HG02840 (cell line): ENCODE data around the gene AUTS2.

Source experiments
- ATAC-seq: cut with Tn5 transposase; IDR thresholded peaks from one replicate; pipeline ENCODE4 v1.9.1; 2021; ENCODE audit warnings: mild to moderate bottlenecking, moderate library complexity, moderate number of reproducible peaks; ENCODE audit not compliant: unreplicated experiment, low FRiP score

The AUTS2 gene

GRCh38 chr7:70481570-70482123, 883.4 kb downstream of the AUTS2 start:
- ATAC-seq: no peak

GRCh38 chr7:70484255-70484654, 886.0 kb downstream of the AUTS2 start:
- ATAC-seq: no peak

- no peak for ATAC-seq
Measured at GRCh38 chr7:70486977-70487376, 888.7 kb downstream of the AUTS2 start.

- no peak for ATAC-seq
Measured at GRCh38 chr7:70487428-70487827, 889.2 kb downstream of the AUTS2 start.

GRCh38 chr7:70487886-70488285, 889.6 kb downstream of the AUTS2 start:
- no peak for ATAC-seq

GRCh38 chr7:70489813-70490212, 891.5 kb downstream of the AUTS2 start:
- no peak for ATAC-seq

GRCh38 chr7:70492625-70493024, 894.4 kb downstream of the AUTS2 start:
- no peak for ATAC-seq

GRCh38 chr7:70494225-70495032, 896.2 kb downstream of the AUTS2 start:
- no peak for ATAC-seq

- no peak for ATAC-seq
Measured at GRCh38 chr7:70495033-70495376, 896.7 kb downstream of the AUTS2 start.

GRCh38 chr7:70497793-70498192, 899.5 kb downstream of the AUTS2 start:
- no peak for ATAC-seq

GRCh38 chr7:70498232-70498992, 900.1 kb downstream of the AUTS2 start:
- no peak for ATAC-seq

GRCh38 chr7:70500261-70500660, 902.0 kb downstream of the AUTS2 start:
- no peak for ATAC-seq

GRCh38 chr7:70502117-70502863, 904.0 kb downstream of the AUTS2 start:
- no peak for ATAC-seq

GRCh38 chr7:70504254-70504653, 906.0 kb downstream of the AUTS2 start:
- no peak for ATAC-seq

GRCh38 chr7:70505468-70505867, 907.2 kb downstream of the AUTS2 start:
- no peak for ATAC-seq

- ATAC-seq: no peak
Measured at GRCh38 chr7:70505886-70506285, 907.6 kb downstream of the AUTS2 start.

GRCh38 chr7:70506434-70506833, 908.2 kb downstream of the AUTS2 start:
- no peak for ATAC-seq

GRCh38 chr7:70512144-70512543, 913.9 kb downstream of the AUTS2 start:
- ATAC-seq: no peak

GRCh38 chr7:70512761-70513160, 914.5 kb downstream of the AUTS2 start:
- ATAC-seq: no peak

GRCh38 chr7:70520611-70521010, 922.3 kb downstream of the AUTS2 start:
- no peak for ATAC-seq
